ENCODE results near the gene KLK14.

GRCh38 chr19:51082611-51083010 is at the start of gene KLK14:
- TF ChIP-seq CTCF (IDR thresholded peaks at IDR 0.05) = no peak
- no peak for TF ChIP-seq POLR2A (IDR thresholded peaks at IDR 0.05)
